ENCODE data around the gene TSEN15.

The TSEN15 gene

DNA sequence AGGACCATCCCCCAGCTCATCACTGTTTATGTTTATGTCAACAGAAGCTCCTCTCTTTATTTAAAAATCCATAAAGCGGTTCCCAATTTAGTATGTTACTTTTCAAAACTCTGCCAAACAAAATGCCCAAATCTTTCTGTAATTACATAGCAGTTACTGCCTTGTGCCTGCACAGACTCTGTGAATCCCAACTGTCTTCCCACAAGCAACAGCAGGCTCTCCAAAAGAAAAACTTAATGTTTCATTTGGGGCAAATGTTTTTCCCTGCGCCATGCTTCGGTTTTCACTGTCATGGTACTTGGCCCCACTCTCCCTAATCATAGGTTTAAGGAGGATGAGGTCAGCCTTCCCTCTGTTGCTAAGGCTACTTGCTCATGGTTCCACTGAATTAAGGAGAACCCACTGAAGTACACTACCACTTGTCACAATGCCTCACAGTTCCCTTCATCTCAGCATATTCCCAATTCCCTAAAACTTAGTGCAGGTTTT, 18.6 kb upstream of the TSEN15 start:
- TF ChIP-seq, protein P1, sequence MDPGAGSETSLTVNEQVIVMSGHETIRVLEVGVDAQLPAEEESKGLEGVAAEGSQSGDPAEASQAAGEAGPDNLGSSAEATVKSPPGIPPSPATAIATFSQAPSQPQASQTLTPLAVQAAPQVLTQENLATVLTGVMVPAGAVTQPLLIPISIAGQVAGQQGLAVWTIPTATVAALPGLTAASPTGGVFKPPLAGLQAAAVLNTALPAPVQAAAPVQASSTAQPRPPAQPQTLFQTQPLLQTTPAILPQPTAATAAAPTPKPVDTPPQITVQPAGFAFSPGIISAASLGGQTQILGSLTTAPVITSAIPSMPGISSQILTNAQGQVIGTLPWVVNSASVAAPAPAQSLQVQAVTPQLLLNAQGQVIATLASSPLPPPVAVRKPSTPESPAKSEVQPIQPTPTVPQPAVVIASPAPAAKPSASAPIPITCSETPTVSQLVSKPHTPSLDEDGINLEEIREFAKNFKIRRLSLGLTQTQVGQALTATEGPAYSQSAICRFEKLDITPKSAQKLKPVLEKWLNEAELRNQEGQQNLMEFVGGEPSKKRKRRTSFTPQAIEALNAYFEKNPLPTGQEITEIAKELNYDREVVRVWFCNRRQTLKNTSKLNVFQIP (CRISPR knock-in tag; IDR thresholded peaks at IDR 0.05; ENCODE audit: borderline replicate concordance, low read depth), result no peak
- TF ChIP-seq ZNF70 (CRISPR knock-in tag; IDR thresholded peaks at IDR 0.05), result no peak
- no peak for TF ChIP-seq ZFP30 (CRISPR knock-in tag; IDR thresholded peaks at IDR 0.05)
- ATAC-seq, result no peak

DNA sequence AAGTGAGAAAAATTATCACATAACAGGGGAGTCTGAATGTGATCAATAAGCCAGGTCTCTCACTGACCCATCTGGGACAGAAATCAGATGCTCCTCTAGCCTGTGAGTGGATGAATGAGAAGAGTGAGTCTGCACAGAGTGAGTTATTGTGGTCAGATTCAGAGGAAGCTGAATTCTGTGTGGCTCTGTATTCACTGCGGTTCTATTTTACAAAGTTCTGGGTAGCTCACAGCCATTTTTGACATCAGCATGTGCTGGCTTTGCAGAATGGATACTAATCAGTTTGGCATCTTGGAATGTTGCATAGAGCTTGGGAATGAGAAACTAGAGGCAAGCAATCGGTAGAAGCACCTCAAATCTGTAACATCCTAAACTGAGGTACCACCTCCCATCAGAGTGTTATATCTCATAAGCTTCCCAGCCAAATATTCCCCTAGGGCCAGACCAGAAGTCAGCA, 17.8 kb upstream of the TSEN15 start:
- peak; percentile 14; the same call in 2 of the 3 replicates for ATAC-seq
- TF ChIP-seq OSR1 (CRISPR knock-in tag; IDR thresholded peaks at IDR 0.05), result no peak
- no peak for TF ChIP-seq GLIS3 (CRISPR knock-in tag; IDR thresholded peaks at IDR 0.05)
- no peak for TF ChIP-seq PPARA (CRISPR knock-in tag; IDR thresholded peaks at IDR 0.05; ENCODE audit: borderline replicate concordance)
- no peak for TF ChIP-seq BACH2 (CRISPR knock-in tag; IDR thresholded peaks at IDR 0.05; ENCODE audit: borderline replicate concordance)
- TF ChIP-seq ZNF8 (CRISPR knock-in tag; IDR thresholded peaks at IDR 0.05), result no peak
- TF ChIP-seq ESRRG (CRISPR knock-in tag; IDR thresholded peaks at IDR 0.05), result no peak
- TF ChIP-seq RARB (CRISPR knock-in tag; IDR thresholded peaks at IDR 0.05), result no peak
- TF ChIP-seq ZC3H10 (CRISPR knock-in tag; IDR thresholded peaks at IDR 0.05), result no peak
- no peak for TF ChIP-seq ISL1 (CRISPR knock-in tag; IDR thresholded peaks at IDR 0.05)
- no peak for TF ChIP-seq SNAI2 (CRISPR knock-in tag; IDR thresholded peaks at IDR 0.05)
- TF ChIP-seq, protein P1 (CRISPR knock-in tag; IDR thresholded peaks at IDR 0.05; ENCODE audit: borderline replicate concordance, low read depth), result no peak
- TF ChIP-seq ZNF565 (CRISPR knock-in tag; conservative IDR thresholded peaks at IDR 0.05; ENCODE audit: low read depth), result no peak
- TF ChIP-seq TOX (CRISPR knock-in tag; IDR thresholded peaks at IDR 0.05; ENCODE audit: borderline replicate concordance), result no peak
- TF ChIP-seq, protein P2, sequence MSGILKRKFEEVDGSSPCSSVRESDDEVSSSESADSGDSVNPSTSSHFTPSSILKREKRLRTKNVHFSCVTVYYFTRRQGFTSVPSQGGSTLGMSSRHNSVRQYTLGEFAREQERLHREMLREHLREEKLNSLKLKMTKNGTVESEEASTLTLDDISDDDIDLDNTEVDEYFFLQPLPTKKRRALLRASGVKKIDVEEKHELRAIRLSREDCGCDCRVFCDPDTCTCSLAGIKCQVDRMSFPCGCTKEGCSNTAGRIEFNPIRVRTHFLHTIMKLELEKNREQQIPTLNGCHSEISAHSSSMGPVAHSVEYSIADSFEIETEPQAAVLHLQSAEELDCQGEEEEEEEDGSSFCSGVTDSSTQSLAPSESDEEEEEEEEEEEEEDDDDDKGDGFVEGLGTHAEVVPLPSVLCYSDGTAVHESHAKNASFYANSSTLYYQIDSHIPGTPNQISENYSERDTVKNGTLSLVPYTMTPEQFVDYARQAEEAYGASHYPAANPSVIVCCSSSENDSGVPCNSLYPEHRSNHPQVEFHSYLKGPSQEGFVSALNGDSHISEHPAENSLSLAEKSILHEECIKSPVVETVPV (CRISPR knock-in tag; IDR thresholded peaks at IDR 0.05), result no peak
- no peak for TF ChIP-seq ZNF70 (CRISPR knock-in tag; IDR thresholded peaks at IDR 0.05)
- TF ChIP-seq, protein P3, sequence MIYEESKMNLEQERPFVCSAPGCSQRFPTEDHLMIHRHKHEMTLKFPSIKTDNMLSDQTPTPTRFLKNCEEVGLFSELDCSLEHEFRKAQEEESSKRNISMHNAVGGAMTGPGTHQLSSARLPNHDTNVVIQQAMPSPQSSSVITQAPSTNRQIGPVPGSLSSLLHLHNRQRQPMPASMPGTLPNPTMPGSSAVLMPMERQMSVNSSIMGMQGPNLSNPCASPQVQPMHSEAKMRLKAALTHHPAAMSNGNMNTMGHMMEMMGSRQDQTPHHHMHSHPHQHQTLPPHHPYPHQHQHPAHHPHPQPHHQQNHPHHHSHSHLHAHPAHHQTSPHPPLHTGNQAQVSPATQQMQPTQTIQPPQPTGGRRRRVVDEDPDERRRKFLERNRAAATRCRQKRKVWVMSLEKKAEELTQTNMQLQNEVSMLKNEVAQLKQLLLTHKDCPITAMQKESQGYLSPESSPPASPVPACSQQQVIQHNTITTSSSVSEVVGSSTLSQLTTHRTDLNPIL (CRISPR knock-in tag; IDR thresholded peaks at IDR 0.05; ENCODE audit: low read depth), result no peak

DNA sequence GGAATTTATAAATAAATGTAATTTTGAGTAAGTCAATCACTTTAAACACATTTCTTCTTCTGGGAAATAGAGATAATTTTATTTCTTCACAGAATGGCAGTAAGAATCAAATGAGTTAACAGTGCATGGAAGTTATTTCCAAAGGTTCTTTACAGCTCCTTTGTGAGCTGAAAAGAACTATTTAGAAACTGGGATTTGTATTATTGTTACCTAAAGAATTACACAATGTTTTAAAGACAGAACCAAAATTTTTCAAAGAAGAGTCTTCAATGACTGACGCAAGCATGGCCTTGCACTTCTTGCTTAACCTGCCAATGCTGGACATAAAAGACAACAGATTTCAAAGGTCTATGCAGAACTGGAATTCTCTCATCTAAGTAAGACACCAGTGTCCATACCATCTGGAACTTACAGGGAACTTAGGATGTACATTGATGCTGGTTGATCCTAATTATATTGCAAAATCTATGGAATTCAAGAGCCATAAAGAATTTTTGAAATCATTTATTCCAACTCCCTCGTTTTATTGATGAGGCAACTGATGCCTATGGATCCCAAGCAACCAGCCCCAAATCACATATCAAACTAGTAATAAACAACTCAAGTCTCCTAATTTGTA, 16.7 kb upstream of the TSEN15 start:
- no peak for ATAC-seq
- TF ChIP-seq ZFP3 (CRISPR knock-in tag; IDR thresholded peaks at IDR 0.05), result no peak
- TF ChIP-seq, protein P3 (CRISPR knock-in tag; IDR thresholded peaks at IDR 0.05; ENCODE audit: low read depth), result no peak
- TF ChIP-seq, protein P4, sequence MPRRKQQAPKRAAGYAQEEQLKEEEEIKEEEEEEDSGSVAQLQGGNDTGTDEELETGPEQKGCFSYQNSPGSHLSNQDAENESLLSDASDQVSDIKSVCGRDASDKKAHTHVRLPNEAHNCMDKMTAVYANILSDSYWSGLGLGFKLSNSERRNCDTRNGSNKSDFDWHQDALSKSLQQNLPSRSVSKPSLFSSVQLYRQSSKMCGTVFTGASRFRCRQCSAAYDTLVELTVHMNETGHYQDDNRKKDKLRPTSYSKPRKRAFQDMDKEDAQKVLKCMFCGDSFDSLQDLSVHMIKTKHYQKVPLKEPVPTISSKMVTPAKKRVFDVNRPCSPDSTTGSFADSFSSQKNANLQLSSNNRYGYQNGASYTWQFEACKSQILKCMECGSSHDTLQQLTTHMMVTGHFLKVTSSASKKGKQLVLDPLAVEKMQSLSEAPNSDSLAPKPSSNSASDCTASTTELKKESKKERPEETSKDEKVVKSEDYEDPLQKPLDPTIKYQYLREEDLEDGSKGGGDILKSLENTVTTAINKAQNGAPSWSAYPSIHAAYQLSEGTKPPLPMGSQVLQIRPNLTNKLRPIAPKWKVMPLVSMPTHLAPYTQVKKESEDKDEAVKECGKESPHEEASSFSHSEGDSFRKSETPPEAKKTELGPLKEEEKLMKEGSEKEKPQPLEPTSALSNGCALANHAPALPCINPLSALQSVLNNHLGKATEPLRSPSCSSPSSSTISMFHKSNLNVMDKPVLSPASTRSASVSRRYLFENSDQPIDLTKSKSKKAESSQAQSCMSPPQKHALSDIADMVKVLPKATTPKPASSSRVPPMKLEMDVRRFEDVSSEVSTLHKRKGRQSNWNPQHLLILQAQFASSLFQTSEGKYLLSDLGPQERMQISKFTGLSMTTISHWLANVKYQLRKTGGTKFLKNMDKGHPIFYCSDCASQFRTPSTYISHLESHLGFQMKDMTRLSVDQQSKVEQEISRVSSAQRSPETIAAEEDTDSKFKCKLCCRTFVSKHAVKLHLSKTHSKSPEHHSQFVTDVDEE (CRISPR knock-in tag; IDR thresholded peaks at IDR 0.05), result no peak
- no peak for TF ChIP-seq GLIS3 (CRISPR knock-in tag; IDR thresholded peaks at IDR 0.05)
- TF ChIP-seq TCF4 (CRISPR knock-in tag; IDR thresholded peaks at IDR 0.05; ENCODE audit: borderline replicate concordance), result no peak
- no peak for TF ChIP-seq TOX (CRISPR knock-in tag; IDR thresholded peaks at IDR 0.05; ENCODE audit: borderline replicate concordance)
- TF ChIP-seq OSR1 (CRISPR knock-in tag; IDR thresholded peaks at IDR 0.05), result no peak
- no peak for TF ChIP-seq ARNTL (CRISPR knock-in tag; IDR thresholded peaks at IDR 0.05; ENCODE audit: borderline replicate concordance, low read depth)
- TF ChIP-seq ZNF8 (CRISPR knock-in tag; IDR thresholded peaks at IDR 0.05), result no peak
- TF ChIP-seq ZC3H10 (CRISPR knock-in tag; IDR thresholded peaks at IDR 0.05), result no peak
- TF ChIP-seq, protein P1 (CRISPR knock-in tag; IDR thresholded peaks at IDR 0.05; ENCODE audit: borderline replicate concordance, low read depth), result no peak

Measured in SK-N-SH treated with all-trans-retinoic acid at 6 μM for 48 hours (cell line).